Measurements from ENCODE around the gene RNF144B. TPM values are rescaled to one million over a fixed set of nuclear protein-coding genes. Genes with fewer than 3 reads are reported as not detected.
A peak's percentile ranks its signal among the peaks of the same experiment; 100 is the strongest.

The RNF144B gene
- 1 to 10 TPM; 1.4 to 1.5 TPM for total RNA-seq
- polyA plus RNA-seq (2013, experiment 1 of 2) = 0.53 TPM
- polyA plus RNA-seq (2013, experiment 2 of 2) = 0.75 TPM
- long read RNA-seq, experiment 1 = 0 reads
- long read RNA-seq, experiment 2, partial matches to known transcripts = 0 of 2 reads
- long read RNA-seq, experiment 2, other reads (novel, unspliced or antisense) = 2 of 2 reads
- long read RNA-seq, experiment 3, full-length matches to known transcripts = 2 of 4 reads
- long read RNA-seq, experiment 3, partial matches to known transcripts = 0 of 4 reads
- long read RNA-seq, experiment 3, other reads (novel, unspliced or antisense) = 2 of 4 reads
- long read RNA-seq, experiment 4 = 0 reads

DNA sequence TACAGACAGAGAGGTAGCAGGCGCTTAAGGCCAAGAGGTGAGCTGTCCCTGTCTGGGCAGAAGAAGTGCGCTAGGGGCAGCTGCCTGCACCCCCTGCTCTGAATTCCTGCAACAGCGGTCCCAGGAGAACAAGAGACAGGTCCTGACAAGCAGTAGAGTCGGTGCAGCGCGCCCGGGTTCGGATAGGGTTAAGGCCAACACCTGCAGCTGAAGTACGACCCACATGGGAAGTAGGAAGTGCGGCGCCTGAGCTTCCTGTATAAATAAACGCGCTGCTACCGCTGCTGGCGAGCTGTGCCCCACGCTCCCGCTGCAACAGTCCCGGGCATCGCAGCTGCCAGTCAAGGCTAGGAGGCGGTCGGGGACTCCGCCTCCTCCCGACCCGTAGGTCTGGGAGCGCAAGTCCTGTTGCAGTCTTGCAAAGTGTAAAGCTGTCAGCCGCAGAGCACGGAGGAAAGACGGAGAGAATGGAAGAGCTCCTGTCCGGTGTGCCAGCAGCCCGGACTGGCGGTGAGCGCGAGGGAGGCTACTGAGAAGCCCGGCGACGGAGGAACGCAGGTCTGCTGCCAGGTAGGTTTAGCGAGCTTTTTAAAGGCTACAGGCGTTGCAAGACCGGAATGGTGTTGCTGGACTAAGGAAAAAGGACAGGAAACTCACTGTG lies at the start of gene RNF144B:
TSS of gene RNF144B (plus strand) at position 290 of the 661 bp plus-strand sequence. CDS start 12,185 bp downstream, outside the sequence.
- TF ChIP-seq, protein P1, sequence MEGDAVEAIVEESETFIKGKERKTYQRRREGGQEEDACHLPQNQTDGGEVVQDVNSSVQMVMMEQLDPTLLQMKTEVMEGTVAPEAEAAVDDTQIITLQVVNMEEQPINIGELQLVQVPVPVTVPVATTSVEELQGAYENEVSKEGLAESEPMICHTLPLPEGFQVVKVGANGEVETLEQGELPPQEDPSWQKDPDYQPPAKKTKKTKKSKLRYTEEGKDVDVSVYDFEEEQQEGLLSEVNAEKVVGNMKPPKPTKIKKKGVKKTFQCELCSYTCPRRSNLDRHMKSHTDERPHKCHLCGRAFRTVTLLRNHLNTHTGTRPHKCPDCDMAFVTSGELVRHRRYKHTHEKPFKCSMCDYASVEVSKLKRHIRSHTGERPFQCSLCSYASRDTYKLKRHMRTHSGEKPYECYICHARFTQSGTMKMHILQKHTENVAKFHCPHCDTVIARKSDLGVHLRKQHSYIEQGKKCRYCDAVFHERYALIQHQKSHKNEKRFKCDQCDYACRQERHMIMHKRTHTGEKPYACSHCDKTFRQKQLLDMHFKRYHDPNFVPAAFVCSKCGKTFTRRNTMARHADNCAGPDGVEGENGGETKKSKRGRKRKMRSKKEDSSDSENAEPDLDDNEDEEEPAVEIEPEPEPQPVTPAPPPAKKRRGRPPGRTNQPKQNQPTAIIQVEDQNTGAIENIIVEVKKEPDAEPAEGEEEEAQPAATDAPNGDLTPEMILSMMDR (conservative IDR thresholded peaks at IDR 0.05) = peak; percentile 18
- Histone ChIP-seq H3K9me3 (ENCODE audit: control insufficient read depth, low read length) (no peaks in the 10 kb centered on the region), H3K36me3 (ENCODE audit: control insufficient read depth, insufficient read depth, low read length) (no peaks in the 10 kb centered on the region), H3K4me3 (ENCODE audit: low read length) (peak within 1 kb of the TSS; percentile 79), H3K9ac (ENCODE audit: extremely low read depth, low read length, poor library complexity, severe bottlenecking) (no peak within 1 kb of the TSS), H3K27ac (ENCODE audit: low read depth, low read length) (no peak within 1 kb of the TSS), H3K27me3 (ENCODE audit: control insufficient read depth, insufficient read depth, low read length, poor library complexity, severe bottlenecking) (peaks cover 18% of the 10 kb centered on the region), H3K4me1 (ENCODE audit: control insufficient read depth, insufficient read depth, low read length) (no peaks in the 10 kb centered on the region)
- Mint-ChIP-seq H3K9me3 (no peaks in the 10 kb centered on the region), H3K27me3 (ENCODE audit: insufficient read depth) (peaks cover 9% of the 10 kb centered on the region), H3K27ac (peak within 1 kb of the TSS; percentile 40), H3K4me1 (peaks cover 19% of the 10 kb centered on the region), H3K36me3 (ENCODE audit: low read depth) (no peaks in the 10 kb centered on the region), H3K4me3 (peak within 1 kb of the TSS; percentile 75)
- DNase-seq = peak; percentile 93
- WGBS, 2 experiments (ENCODE audit: insufficient coverage in 1 of 2, insufficient read length in 1 of 2) = 2 to 4% methylated on average over 23 to 40 of the region's 40 CpGs

DNA sequence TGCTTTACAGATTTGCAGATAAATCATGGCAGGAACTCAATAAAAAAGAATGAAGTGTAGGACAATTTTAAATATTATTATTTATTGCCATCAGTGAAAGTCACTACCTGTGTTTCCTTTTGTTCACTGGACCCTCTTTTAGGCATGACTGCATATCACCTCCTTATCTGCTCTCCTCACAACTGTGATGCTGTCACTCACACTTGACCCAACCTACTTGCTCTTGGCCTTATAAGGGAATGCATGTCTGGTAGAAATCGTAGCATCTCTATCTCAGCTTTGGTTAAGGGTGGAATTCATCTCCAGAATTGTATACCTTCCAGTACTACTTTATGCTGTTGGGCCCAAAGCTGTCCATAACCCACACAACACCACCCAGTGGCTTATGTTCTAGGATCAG lies 47.6 kb upstream of the RNF144B start:
- H3K4me1 ChIP-seq (ENCODE audit: control insufficient read depth, insufficient read depth, low read length) = no peaks in the 10 kb centered on the region
- TF ChIP-seq, protein P1 (conservative IDR thresholded peaks at IDR 0.05) = no peak
- H3K27ac ChIP-seq (ENCODE audit: low read depth, low read length) = no peak overlapping the region
- DNase-seq = no peak
- no peak overlapping the region for H3K4me3 Mint-ChIP-seq
- no peaks in the 10 kb centered on the region for H3K27me3 ChIP-seq (ENCODE audit: control insufficient read depth, insufficient read depth, low read length, poor library complexity, severe bottlenecking)
- no peaks in the 10 kb centered on the region for H3K36me3 ChIP-seq (ENCODE audit: control insufficient read depth, insufficient read depth, low read length)
- H3K9ac ChIP-seq (ENCODE audit: extremely low read depth, low read length, poor library complexity, severe bottlenecking) = no peak overlapping the region
- no peak overlapping the region for H3K27ac Mint-ChIP-seq
- no peaks in the 10 kb centered on the region for H3K9me3 ChIP-seq (ENCODE audit: control insufficient read depth, low read length)
- peaks cover 6% of the 10 kb centered on the region for H3K4me1 Mint-ChIP-seq
- no peak overlapping the region for H3K4me3 ChIP-seq (ENCODE audit: low read length)
- no peaks in the 10 kb centered on the region for H3K36me3 Mint-ChIP-seq (ENCODE audit: low read depth)
- no peaks in the 10 kb centered on the region for H3K27me3 Mint-ChIP-seq (ENCODE audit: insufficient read depth)
- WGBS, 2 experiments (ENCODE audit: insufficient coverage in 1 of 2, insufficient read length in 1 of 2) = 86 to 92% methylated on average over 1 of the region's 1 CpG
- no peaks in the 10 kb centered on the region for H3K9me3 Mint-ChIP-seq

DNA sequence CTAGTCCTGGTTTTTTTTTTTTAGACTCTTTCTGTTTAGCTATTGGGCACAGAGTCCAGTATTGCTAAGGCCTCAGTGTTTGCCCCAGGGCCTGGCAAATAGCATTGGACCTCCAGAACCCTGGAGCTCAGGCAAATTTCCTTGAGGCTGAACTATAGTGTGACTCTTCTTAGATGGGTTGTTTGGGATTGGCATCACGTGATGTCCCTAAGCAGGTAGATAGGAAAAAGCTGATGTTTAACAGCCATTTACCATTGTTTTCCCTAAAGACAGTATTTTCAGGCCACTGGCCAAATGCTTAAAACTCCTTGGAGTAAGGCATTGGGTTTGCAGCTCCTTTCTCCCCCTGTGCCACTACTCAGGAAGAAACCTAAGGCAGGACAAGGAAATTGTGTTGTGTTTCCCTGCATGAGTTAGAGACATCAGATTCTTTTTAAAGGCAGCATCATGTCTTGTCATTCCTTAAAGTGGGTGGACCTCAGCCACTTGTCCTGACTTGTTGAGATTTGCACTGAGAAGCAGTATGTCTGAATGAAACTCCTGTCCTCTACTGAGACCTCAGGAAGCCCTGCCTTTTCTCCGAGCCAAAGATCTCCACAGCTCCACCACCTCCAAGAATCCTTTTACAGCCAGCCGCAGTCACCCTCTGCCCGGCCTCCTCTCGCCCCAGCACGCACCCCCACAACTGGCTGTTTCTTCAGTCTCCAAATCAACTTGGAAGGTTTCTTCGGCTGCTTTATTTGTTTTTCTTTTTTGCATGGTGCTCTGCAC lies 46.2 kb upstream of the RNF144B start:
- Mint-ChIP-seq H3K27ac (peak overlapping the region; percentile 11), H3K36me3 (ENCODE audit: low read depth) (no peaks in the 10 kb centered on the region), H3K9me3 (no peaks in the 10 kb centered on the region), H3K27me3 (ENCODE audit: insufficient read depth) (no peaks in the 10 kb centered on the region), H3K4me3 (no peak overlapping the region), H3K4me1 (peaks cover 6% of the 10 kb centered on the region)
- Histone ChIP-seq H3K36me3 (ENCODE audit: control insufficient read depth, insufficient read depth, low read length) (no peaks in the 10 kb centered on the region), H3K9me3 (ENCODE audit: control insufficient read depth, low read length) (no peaks in the 10 kb centered on the region), H3K4me1 (ENCODE audit: control insufficient read depth, insufficient read depth, low read length) (no peaks in the 10 kb centered on the region), H3K27ac (ENCODE audit: low read depth, low read length) (no peak overlapping the region), H3K4me3 (ENCODE audit: low read length) (no peak overlapping the region), H3K9ac (ENCODE audit: extremely low read depth, low read length, poor library complexity, severe bottlenecking) (no peak overlapping the region), H3K27me3 (ENCODE audit: control insufficient read depth, insufficient read depth, low read length, poor library complexity, severe bottlenecking) (no peaks in the 10 kb centered on the region)
- WGBS, 2 experiments (ENCODE audit: insufficient coverage in 1 of 2, insufficient read length in 1 of 2) = 92 to 94% methylated on average over 2 to 7 of the region's 7 CpGs
- TF ChIP-seq, protein P1 (conservative IDR thresholded peaks at IDR 0.05) = no peak
- no peak for DNase-seq

Data from endodermal cell (in vitro differentiated cells).